SK-N-SH (cell line): ENCODE data around the gene IGFBP3.

Experiments used
- EP300 ChIP-seq, 2 experiments: IDR thresholded peaks; 2 replicates each; pipeline versions ENCODE4 v1.4.0 to v1.6.1; 2012; ENCODE audit warnings: borderline replicate concordance in 1 of 2, low read depth in 1 of 2, low read length in 1 of 2
- IRF3 ChIP-seq: fragments of 150-350 bp; IDR thresholded peaks from 2 replicates; pipeline ENCODE4 v1.6.1; 2016; ENCODE audit warnings: mild to moderate bottlenecking, low read depth, low read length
- JUND ChIP-seq: IDR thresholded peaks from 2 replicates; pipeline ENCODE4 v1.4.0; 2012
- MXI1 ChIP-seq: IDR thresholded peaks from 2 replicates; pipeline ENCODE4 v1.6.1; 2012; ENCODE audit warnings: mild to moderate bottlenecking, low read depth, low read length, improper control_type of control experiment
- NFIC ChIP-seq: IDR thresholded peaks from 2 replicates; pipeline ENCODE4 v1.4.0; 2012; ENCODE audit warnings: borderline replicate concordance
- NRF1 ChIP-seq: IDR thresholded peaks from 2 replicates; pipeline ENCODE4 v1.6.1; 2012; ENCODE audit warnings: low read depth, mild to moderate bottlenecking, low read length
- POLR2AphosphoS5 ChIP-seq: IDR thresholded peaks from 2 replicates; pipeline ENCODE4 v1.6.1; 2012; ENCODE audit warnings: low read depth, low read length
- RAD21 ChIP-seq: IDR thresholded peaks from 2 replicates; pipeline ENCODE4 v1.6.1; 2012; ENCODE audit warnings: mild to moderate bottlenecking, low read length
- TAF1 ChIP-seq: IDR thresholded peaks from 2 replicates; pipeline ENCODE4 v1.6.1; 2012; ENCODE audit warnings: low read depth, mild to moderate bottlenecking, low read length, moderate library complexity, borderline replicate concordance
- TEAD4 ChIP-seq: IDR thresholded peaks from 2 replicates; pipeline ENCODE4 v1.4.0; 2012; ENCODE audit warnings: mild to moderate bottlenecking, borderline replicate concordance; ENCODE audit not compliant: insufficient read depth
- TF ChIP-seq, protein P1 (sequence below): fragments of 200-600 bp; sonication (generic); IDR thresholded peaks from 2 replicates; pipeline ENCODE4 v1.6.1; 2017; ENCODE audit warnings: antibody characterized with exemption, mild to moderate bottlenecking, moderate library complexity
- TF ChIP-seq, protein P2 (sequence below): IDR thresholded peaks from 2 replicates; pipeline ENCODE4 v1.4.0; 2012; ENCODE audit warnings: low read depth, borderline replicate concordance

- TF ChIP-seq TAF1 (no peak), POLR2AphosphoS5 (no peak), RAD21 (no peak), JUND (no peak), IRF3 (no peak), MXI1 (no peak), NFIC (no peak), EP300 (IDR thresholded peaks at IDR 0.05; ENCODE audit: borderline replicate concordance in 1 of 2, low read depth in 1 of 2, low read length in 1 of 2) (no peak), NRF1 (no peak), TEAD4 (no peak)
- TF ChIP-seq, protein P1, sequence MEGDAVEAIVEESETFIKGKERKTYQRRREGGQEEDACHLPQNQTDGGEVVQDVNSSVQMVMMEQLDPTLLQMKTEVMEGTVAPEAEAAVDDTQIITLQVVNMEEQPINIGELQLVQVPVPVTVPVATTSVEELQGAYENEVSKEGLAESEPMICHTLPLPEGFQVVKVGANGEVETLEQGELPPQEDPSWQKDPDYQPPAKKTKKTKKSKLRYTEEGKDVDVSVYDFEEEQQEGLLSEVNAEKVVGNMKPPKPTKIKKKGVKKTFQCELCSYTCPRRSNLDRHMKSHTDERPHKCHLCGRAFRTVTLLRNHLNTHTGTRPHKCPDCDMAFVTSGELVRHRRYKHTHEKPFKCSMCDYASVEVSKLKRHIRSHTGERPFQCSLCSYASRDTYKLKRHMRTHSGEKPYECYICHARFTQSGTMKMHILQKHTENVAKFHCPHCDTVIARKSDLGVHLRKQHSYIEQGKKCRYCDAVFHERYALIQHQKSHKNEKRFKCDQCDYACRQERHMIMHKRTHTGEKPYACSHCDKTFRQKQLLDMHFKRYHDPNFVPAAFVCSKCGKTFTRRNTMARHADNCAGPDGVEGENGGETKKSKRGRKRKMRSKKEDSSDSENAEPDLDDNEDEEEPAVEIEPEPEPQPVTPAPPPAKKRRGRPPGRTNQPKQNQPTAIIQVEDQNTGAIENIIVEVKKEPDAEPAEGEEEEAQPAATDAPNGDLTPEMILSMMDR = no peak
- TF ChIP-seq, protein P2, sequence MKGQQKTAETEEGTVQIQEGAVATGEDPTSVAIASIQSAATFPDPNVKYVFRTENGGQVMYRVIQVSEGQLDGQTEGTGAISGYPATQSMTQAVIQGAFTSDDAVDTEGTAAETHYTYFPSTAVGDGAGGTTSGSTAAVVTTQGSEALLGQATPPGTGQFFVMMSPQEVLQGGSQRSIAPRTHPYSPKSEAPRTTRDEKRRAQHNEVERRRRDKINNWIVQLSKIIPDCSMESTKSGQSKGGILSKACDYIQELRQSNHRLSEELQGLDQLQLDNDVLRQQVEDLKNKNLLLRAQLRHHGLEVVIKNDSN = no peak
These were observed 38.6 kb downstream of the IGFBP3 start for GRCh38 chr7:45882465-45882810.
